ENCODE measurements around the gene NIT2.

NIT2 gene

DNA sequence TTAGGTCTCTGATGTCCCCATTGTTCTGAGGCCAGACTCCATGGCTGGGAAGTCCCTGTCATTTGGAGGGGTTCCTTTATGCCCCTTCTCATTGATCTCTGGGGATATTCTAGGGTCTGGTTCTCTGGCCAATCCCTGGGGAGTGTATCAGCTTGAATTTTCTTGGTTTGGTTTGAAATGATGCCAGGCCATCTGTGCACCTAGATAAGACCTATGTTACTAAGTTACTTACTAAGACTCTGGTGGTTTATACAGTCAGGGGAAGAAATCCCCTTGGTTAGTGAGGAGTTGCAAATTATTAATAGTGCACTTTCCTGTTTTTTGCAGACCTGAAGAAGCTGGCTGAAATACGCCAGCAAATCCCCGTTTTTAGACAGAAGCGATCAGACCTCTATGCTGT, 20.3 kb downstream of the NIT2 start:
- TF ChIP-seq, protein P1, sequence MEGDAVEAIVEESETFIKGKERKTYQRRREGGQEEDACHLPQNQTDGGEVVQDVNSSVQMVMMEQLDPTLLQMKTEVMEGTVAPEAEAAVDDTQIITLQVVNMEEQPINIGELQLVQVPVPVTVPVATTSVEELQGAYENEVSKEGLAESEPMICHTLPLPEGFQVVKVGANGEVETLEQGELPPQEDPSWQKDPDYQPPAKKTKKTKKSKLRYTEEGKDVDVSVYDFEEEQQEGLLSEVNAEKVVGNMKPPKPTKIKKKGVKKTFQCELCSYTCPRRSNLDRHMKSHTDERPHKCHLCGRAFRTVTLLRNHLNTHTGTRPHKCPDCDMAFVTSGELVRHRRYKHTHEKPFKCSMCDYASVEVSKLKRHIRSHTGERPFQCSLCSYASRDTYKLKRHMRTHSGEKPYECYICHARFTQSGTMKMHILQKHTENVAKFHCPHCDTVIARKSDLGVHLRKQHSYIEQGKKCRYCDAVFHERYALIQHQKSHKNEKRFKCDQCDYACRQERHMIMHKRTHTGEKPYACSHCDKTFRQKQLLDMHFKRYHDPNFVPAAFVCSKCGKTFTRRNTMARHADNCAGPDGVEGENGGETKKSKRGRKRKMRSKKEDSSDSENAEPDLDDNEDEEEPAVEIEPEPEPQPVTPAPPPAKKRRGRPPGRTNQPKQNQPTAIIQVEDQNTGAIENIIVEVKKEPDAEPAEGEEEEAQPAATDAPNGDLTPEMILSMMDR (IDR thresholded peaks at IDR 0.05; ENCODE audit: insufficient read depth, low read depth, low read length, missing control alignments) = no peak
- H3K4me3 ChIP-seq (ENCODE audit: low read depth, low read length) = no peak overlapping the region
- no peak for DNase-seq (ENCODE audit: low read depth)

DNA sequence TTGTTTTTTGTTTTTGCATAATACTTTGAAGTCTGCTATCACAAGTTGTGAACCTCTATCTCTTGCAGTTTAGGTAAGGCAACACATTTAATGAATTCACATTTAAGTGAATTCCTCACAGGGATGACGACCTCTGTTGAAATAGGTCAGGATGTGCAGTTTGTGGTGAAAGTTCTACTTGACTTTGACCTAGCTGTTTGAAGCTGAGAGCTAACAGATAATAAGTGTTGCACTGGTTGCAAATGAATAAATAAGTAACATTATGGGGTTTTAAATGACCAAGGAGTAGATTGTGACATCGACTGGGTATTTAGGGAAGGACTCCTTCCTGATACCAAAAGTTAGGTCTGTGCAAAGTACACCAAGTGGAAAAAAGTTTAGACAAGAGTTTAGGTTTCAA, 23.9 kb downstream of the NIT2 start:
- no peak overlapping the region for H3K4me3 ChIP-seq (ENCODE audit: low read depth, low read length)
- TF ChIP-seq, protein P1 (IDR thresholded peaks at IDR 0.05; ENCODE audit: insufficient read depth, low read depth, low read length, missing control alignments) = no peak
- no peak for DNase-seq (ENCODE audit: low read depth)

DNA sequence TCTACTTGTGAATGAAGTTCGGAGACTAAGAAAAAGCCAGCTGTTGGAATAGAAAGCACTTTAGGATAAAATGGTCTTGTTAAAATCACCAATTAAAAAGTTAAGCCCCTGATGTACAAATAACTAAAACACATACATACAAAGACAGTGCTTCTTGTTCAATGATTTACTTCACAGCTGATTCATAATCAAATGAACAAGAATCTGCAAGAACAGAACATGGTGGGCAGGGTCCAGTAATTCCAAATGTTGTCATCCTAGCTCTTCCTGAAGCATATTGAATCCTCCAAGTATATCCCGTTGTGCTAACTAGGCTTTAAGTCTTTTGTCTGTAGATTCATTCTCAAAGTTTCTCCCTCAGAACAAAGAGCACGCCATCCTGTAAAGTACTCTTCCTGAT, 24.5 kb downstream of the NIT2 start:
- no peak overlapping the region for H3K4me3 ChIP-seq (ENCODE audit: low read depth, low read length)
- TF ChIP-seq, protein P1 (IDR thresholded peaks at IDR 0.05; ENCODE audit: insufficient read depth, low read depth, low read length, missing control alignments) = no peak
- DNase-seq (ENCODE audit: low read depth) = no peak

DNA sequence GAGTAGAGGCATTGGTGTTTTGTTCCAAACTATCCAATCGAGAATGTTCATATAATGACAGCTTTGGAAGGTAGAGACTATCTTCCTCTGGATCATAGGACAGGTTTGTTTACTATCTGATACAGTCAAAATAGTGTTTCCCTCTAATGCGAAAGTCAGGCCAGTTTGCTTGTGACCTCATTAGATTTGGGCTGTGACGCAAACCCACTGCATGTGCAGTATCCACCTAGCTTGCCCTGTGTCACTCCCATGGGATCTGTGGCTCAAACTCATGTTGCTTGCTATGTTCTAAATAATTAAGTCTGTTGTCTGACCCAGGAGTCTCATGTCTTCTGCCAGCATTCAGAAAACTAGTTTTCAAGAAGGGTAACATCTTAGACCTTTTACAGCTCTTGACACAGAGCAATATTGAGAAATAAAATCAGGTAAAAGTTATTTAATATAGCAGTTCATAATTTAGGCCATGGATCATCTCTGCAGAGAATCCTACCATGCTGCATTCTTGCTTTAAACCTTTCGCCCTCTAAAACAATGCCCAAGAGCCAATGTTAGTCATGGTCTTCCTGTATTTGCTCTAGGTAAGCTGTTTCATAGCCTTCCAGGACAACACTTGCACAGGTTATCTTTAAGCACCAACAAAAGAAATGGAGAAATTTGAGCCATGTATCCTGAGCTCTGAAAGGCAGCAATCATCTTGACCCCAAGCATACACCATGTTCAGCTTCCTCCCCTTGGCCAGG, 26.4 kb downstream of the NIT2 start:
- no peak overlapping the region for H3K4me3 ChIP-seq (ENCODE audit: low read depth, low read length)
- no peak for DNase-seq (ENCODE audit: low read depth)
- TF ChIP-seq, protein P1 (IDR thresholded peaks at IDR 0.05; ENCODE audit: insufficient read depth, low read depth, low read length, missing control alignments) = no peak

DNA sequence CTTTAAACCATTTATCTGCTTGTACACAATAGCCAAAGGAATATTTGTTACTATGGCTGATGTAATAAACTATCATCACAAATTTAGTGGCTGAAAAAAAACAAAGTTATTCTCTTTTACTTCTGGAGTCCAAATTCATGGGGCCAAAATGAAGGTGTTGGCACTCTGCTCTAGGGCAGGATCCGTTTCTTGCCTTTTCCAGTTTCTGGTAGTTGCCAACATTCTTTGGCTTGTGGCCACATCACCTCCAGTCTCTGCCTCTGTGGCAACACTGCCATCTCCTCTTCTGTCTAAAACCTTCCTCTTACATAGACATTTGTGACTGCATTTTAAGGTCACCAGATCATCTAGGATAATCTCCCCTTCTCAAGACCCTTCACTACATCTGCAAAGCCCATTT, 27.3 kb downstream of the NIT2 start:
- TF ChIP-seq, protein P1 (IDR thresholded peaks at IDR 0.05; ENCODE audit: insufficient read depth, low read depth, low read length, missing control alignments) = no peak
- H3K4me3 ChIP-seq (ENCODE audit: low read depth, low read length) = no peak overlapping the region
- no peak for DNase-seq (ENCODE audit: low read depth)

DNA sequence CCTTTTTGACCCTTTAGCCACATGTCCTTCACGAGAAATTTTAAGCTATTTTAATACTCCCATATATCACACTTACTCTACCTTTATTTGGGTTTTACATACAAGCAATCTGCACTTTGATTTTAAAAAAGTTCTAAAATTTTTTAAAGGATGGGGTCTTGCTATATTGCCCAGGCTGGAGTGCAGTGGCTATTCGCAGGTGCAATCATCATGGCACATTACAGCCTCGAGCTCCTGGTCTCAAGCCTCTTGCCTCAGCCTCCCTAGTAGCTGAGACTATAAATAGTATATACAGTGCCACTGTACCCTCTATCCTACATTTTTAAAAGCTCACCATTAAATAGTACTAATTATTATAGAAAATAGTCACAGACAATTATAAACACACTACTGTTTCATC, 29.9 kb downstream of the NIT2 start:
- TF ChIP-seq, protein P1 (IDR thresholded peaks at IDR 0.05; ENCODE audit: insufficient read depth, low read depth, low read length, missing control alignments) = no peak
- no peak overlapping the region for H3K4me3 ChIP-seq (ENCODE audit: low read depth, low read length)
- no peak for DNase-seq (ENCODE audit: low read depth)

DNA sequence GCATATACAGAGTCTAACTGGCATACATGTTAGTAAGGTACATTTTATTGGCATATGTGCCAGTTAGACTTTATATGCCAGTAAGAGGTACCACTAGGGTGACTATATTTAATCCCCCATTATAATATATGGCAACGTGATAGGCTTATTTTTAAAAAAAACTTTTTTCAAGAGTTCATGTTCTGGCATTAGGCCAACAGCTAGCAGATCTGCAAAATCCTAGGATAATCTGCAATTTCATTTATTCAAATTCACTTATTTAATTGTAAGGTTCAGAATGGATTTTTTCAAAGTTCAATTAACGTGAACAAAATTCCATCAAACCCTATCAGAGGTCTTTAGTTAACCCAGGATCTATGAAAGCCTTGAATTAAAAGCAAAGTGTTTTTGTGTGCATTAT, 31.9 kb downstream of the NIT2 start:
- DNase-seq (ENCODE audit: low read depth) = no peak
- H3K4me3 ChIP-seq (ENCODE audit: low read depth, low read length) = no peak overlapping the region
- TF ChIP-seq, protein P1 (IDR thresholded peaks at IDR 0.05; ENCODE audit: insufficient read depth, low read depth, low read length, missing control alignments) = no peak

All from GM12865 (cell line).